ENCODE data around the gene HES5. TPM values are rescaled to one million over a fixed set of nuclear protein-coding genes. Genes with fewer than 3 reads are reported as not detected.
"Not testable (repeated sequence)": the region's sequence is repeated elsewhere in the genome, so short reads cannot be mapped to it uniquely, and the experiment has no call there.

The HES5 gene
- total RNA-seq (2014; rRNA removed; shearing (Covaris generic)), result not detected in 2 replicates

- DNase-seq, result no peak
- Histone ChIP-seq H3K9me3 (replicated peaks) (no peaks in the 10 kb centered on the region), H3K4me1 (peaks cover 8% of the 10 kb centered on the region)
Measured at GRCh38 chr1:2529784-2530512, at the start of gene HES5. Gene HES5 (minus strand): TSS chr1:2530263. CDS start chr1:2530164, 99 bp downstream.

GRCh38 chr1:2578758-2579118 is 48.7 kb upstream of the HES5 start:
- Histone ChIP-seq H3K36me3 (no peaks in the 10 kb centered on the region), H3K9me3 (replicated peaks) (no peaks in the 10 kb centered on the region), H3K4me1 (no peaks in the 10 kb centered on the region), H3K27ac (no peak overlapping the region), H3K27me3 (peaks cover 33% of the 10 kb centered on the region), H3K4me3 (no peak overlapping the region)
- no peak for DNase-seq

More at GRCh38 chr1:2529784-2530512, at the start of gene HES5:
- Histone ChIP-seq H3K4me3 (no peak within 1 kb of the TSS), H3K36me3 (no peaks in the 10 kb centered on the region), H3K27me3 (peaks cover 35% of the 10 kb centered on the region), H3K27ac (no peak within 1 kb of the TSS)

GRCh38 chr1:2577565-2578075 is 47.6 kb upstream of the HES5 start:
- not testable (repeated sequence) for DNase-seq; H3K4me1 ChIP-seq; H3K9me3 ChIP-seq (replicated peaks); H3K36me3 ChIP-seq; H3K27ac ChIP-seq; H3K4me3 ChIP-seq
- peaks cover 43% of the 10 kb centered on the region for H3K27me3 ChIP-seq

GRCh38 chr1:2575801-2576663 is 46.0 kb upstream of the HES5 start:
- no peak overlapping the region for H3K4me3 ChIP-seq
- H3K36me3 ChIP-seq, result no peaks in the 10 kb centered on the region
- H3K27ac ChIP-seq, result no peak overlapping the region
- 0 out of 2 replicates have a peak, but pooled peaks cover 5% of the 10 kb centered on the region for H3K9me3 ChIP-seq (replicated peaks)
- no peaks in the 10 kb centered on the region for H3K4me1 ChIP-seq
- peaks cover 43% of the 10 kb centered on the region for H3K27me3 ChIP-seq
- DNase-seq, result no peak

- DNase-seq, result no peak
- Histone ChIP-seq H3K27me3 (peaks cover 45% of the 10 kb centered on the region), H3K4me3 (no peak overlapping the region), H3K27ac (no peak overlapping the region), H3K9me3 (replicated peaks) (0 out of 2 replicates have a peak, but pooled peaks cover 5% of the 10 kb centered on the region), H3K36me3 (no peaks in the 10 kb centered on the region), H3K4me1 (no peaks in the 10 kb centered on the region)
Measured at GRCh38 chr1:2574350-2574749, 44.3 kb upstream of the HES5 start.

GRCh38 chr1:2573250-2573920 is 43.3 kb upstream of the HES5 start:
- no peaks in the 10 kb centered on the region for H3K4me1 ChIP-seq
- 0 out of 2 replicates have a peak, but pooled peaks cover 5% of the 10 kb centered on the region for H3K9me3 ChIP-seq (replicated peaks)
- H3K27me3 ChIP-seq, result peaks cover 36% of the 10 kb centered on the region
- no peak for DNase-seq
- no peaks in the 10 kb centered on the region for H3K36me3 ChIP-seq
- H3K4me3 ChIP-seq, result no peak overlapping the region
- H3K27ac ChIP-seq, result no peak overlapping the region

- Histone ChIP-seq H3K27ac (no peak overlapping the region), H3K27me3 (peaks cover 46% of the 10 kb centered on the region), H3K4me1 (no peaks in the 10 kb centered on the region), H3K36me3 (no peaks in the 10 kb centered on the region), H3K9me3 (replicated peaks) (0 out of 2 replicates have a peak, but pooled peaks cover 5% of the 10 kb centered on the region), H3K4me3 (no peak overlapping the region)
- DNase-seq, result no peak
Measured at GRCh38 chr1:2571348-2571747, 41.3 kb upstream of the HES5 start.

- DNase-seq, result no peak
- 0 out of 2 replicates have a peak, but pooled peaks cover 5% of the 10 kb centered on the region for H3K9me3 ChIP-seq (replicated peaks)
- H3K4me3 ChIP-seq, result no peak overlapping the region
- H3K27ac ChIP-seq, result no peak overlapping the region
- peaks cover 47% of the 10 kb centered on the region for H3K27me3 ChIP-seq
- no peaks in the 10 kb centered on the region for H3K4me1 ChIP-seq
- no peaks in the 10 kb centered on the region for H3K36me3 ChIP-seq
Measured at GRCh38 chr1:2570332-2570731, 40.3 kb upstream of the HES5 start.

GRCh38 chr1:2569703-2570102 is 39.6 kb upstream of the HES5 start:
- not testable (repeated sequence) for H3K36me3 ChIP-seq; H3K27ac ChIP-seq; H3K9me3 ChIP-seq (replicated peaks); DNase-seq; H3K4me1 ChIP-seq; H3K4me3 ChIP-seq
- H3K27me3 ChIP-seq, result peaks cover 52% of the 10 kb centered on the region

- H3K4me3 ChIP-seq, result no peak overlapping the region
- H3K4me1 ChIP-seq, result no peaks in the 10 kb centered on the region
- no peak overlapping the region for H3K27ac ChIP-seq
- H3K9me3 ChIP-seq (replicated peaks), result 0 out of 2 replicates have a peak, but pooled peaks cover 5% of the 10 kb centered on the region
- DNase-seq, result no peak
- peaks cover 54% of the 10 kb centered on the region for H3K27me3 ChIP-seq
- no peaks in the 10 kb centered on the region for H3K36me3 ChIP-seq
Measured at GRCh38 chr1:2569060-2569459, 39.0 kb upstream of the HES5 start.

GRCh38 chr1:2568187-2568816 is 38.2 kb upstream of the HES5 start:
- H3K27me3 ChIP-seq, result peaks cover 56% of the 10 kb centered on the region
- H3K4me1 ChIP-seq; DNase-seq; H3K27ac ChIP-seq; H3K9me3 ChIP-seq (replicated peaks); H3K36me3 ChIP-seq; H3K4me3 ChIP-seq: not testable (repeated sequence)

- H3K9me3 ChIP-seq (replicated peaks), result no peaks in the 10 kb centered on the region
- no peaks in the 10 kb centered on the region; the same call in 1 of the 2 replicates for H3K4me1 ChIP-seq
- DNase-seq, result no peak
- no peak overlapping the region for H3K27ac ChIP-seq
- H3K27me3 ChIP-seq, result peaks cover 62% of the 10 kb centered on the region
- H3K36me3 ChIP-seq, result no peaks in the 10 kb centered on the region
- no peak overlapping the region for H3K4me3 ChIP-seq
Measured at GRCh38 chr1:2567083-2567679, 37.1 kb upstream of the HES5 start.

GRCh38 chr1:2566101-2567045 is 36.3 kb upstream of the HES5 start:
- H3K4me1 ChIP-seq, result no peaks in the 10 kb centered on the region; the same call in 1 of the 2 replicates
- H3K27ac ChIP-seq, result no peak overlapping the region
- no peak for DNase-seq
- H3K27me3 ChIP-seq, result peaks cover 70% of the 10 kb centered on the region
- H3K9me3 ChIP-seq (replicated peaks), result no peaks in the 10 kb centered on the region
- H3K4me3 ChIP-seq, result no peak overlapping the region
- H3K36me3 ChIP-seq, result no peaks in the 10 kb centered on the region

Data from SJCRH30 (cell line).